ENCODE data around the gene SUSD3.

Gene SUSD3

GRCh38 chr9:93077811-93078210 is 19.3 kb downstream of the SUSD3 start:
- no peak for DNase-seq

- no peak for DNase-seq
These were observed 20.9 kb downstream of the SUSD3 start for GRCh38 chr9:93079371-93079770.

DNA sequence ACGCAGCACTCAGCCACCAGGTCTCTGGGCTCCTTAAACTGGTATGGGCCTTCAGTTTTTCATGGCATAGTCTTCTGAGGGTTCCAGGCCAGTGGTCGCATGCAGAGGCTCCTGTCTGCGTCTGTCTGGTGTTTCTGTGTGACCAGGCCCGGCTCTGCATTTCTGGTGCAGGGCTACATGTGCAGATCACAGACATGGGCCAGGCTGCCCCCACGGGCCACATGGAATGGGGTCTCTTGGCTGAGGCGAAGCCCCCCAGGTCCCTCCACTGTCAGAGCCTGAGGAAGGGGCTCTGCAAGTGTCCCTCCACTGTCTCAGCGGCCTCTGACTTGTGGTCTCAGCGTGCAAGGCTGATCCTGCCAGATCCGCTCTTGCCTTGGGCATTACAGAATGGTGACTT is 21.9 kb downstream of the SUSD3 start:
- no peak for DNase-seq

DNA sequence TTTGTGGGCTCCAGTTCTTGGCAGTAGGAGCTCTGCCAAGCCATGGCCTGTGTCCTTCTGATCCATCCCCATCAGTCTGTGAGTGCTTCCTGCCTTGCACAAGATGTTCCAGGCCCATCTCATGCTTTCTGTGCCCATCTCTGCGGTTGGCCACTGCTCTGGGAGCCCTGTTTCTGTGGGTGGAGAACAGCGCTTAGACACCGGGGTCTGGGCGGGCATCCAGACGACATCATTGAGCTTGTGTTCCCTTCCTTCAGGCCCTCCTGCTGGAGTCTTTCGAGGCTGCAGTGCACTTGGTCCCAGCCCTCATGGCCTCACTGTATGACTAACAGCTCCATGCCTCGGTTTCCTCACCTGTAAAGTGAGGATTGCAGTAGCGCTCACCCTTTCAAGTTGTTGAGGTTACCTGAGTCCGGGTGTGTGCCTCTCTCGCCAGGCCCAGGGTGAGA is 22.6 kb downstream of the SUSD3 start:
- no peak for DNase-seq

DNA sequence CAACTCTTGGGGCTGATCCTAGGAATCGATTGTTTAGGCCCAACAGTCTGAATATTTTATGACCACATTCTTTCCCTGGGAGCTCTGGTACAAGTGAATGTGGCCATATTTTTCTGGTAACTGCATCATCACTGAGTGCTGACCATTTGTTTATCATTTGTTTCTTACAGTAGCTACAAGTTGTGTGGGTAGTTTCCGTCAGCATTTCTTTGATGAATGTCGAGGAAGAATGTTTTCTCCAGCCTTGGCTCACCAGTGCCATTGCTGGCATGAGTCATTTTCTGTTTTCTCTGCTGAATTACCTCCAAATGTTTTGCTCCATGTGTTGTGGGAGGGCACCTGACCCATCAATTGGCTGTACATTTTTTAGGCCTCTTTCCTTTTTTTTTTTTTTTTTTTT is 23.4 kb downstream of the SUSD3 start:
- DNase-seq, result no peak

DNA sequence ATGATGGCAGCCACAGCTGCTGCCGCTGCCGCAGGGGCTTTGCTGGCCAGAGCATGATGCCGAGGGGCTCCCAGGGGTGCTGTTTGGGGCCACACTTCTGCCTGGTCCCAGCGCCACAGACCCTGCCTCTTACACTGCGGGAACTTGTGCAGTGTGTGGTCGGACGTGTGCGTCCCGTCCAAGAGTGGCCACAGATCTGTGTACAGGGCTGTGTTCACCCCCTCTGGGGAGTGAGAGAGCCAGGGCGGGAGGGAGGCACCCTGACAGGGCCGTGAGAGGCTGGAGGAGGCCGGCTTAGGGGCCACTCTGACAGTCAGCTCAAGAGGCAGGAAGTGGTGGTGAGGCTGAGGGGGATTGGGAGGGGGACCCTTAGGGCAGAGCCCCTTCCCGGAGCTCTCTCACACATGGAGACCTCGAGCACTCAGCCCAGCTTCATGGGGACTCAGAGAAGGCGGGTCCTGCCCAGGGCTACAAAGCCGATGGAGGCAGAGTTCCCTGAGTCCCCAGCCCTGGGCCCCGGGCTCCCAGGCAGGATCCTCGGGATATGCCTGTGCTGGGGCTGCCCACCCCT is 24.4 kb downstream of the SUSD3 start:
- DNase-seq, result no peak

DNA sequence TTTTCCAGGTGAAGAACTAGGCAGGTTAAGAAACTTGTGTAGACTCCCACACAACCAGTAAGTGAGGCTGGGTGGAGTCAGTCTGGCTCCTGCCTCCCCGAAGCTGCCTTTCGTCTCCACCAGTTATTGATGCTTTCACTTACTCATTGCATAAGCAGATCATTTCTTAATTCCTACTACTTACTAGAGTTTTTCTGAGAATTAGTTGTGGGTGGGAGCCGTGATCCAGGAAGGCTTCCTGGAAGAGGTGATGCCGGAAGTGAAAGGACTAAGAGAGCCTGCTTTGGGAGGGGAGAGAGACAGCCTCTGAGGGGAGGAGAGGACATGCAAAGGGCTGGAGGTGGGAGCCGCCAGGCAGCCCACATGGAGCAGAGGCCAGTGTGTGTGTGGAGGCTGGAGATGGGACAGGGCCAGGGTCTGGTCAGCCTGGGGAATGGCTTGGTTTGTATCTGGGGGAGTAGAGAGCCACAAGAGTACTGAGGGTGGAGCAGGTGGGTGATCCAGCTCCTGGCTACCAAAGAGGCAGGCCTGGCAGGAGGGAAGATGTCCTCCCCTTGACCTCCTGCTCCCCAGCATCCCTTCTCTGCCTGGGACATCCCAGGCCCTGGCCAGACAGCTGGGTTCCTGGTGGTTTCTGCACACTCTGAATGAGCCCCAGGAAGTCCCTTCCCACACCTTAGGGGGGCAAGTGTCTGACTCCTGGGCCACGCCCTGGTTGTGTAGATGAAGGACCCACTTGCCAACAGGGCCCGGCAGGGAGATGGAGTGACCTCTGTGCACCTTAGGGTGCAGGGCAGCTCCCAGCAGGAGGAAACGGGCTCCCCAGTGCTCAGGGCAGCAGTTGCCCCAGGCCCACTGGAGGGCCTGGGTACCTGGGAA is 25.3 kb downstream of the SUSD3 start:
- DNase-seq, result peak; percentile 57

DNA sequence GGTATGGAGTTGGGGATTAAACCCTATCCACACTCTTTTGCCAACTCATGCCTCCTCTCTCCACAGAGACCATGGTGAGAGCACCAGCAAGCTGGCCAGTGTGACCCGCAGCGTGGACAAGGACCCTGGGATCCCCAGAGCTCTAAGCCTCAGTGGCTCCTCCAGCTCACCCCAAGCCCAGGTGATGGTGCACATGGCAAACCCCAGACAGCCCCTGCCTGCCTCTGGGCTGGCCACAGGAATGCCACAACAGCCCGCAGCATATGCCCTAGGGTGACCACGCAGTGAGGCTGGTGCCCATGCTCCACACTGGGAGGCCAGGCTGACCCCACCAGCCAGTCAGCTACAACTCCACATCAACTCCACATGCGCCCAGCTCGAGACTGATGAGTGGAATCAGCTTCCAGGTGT is 26.0 kb downstream of the SUSD3 start:
- DNase-seq, result no peak

- DNase-seq, result no peak
These were observed 27.2 kb downstream of the SUSD3 start for GRCh38 chr9:93085676-93086075.

- DNase-seq, result no peak
These were observed 28.1 kb downstream of the SUSD3 start for GRCh38 chr9:93086447-93087224.

DNA sequence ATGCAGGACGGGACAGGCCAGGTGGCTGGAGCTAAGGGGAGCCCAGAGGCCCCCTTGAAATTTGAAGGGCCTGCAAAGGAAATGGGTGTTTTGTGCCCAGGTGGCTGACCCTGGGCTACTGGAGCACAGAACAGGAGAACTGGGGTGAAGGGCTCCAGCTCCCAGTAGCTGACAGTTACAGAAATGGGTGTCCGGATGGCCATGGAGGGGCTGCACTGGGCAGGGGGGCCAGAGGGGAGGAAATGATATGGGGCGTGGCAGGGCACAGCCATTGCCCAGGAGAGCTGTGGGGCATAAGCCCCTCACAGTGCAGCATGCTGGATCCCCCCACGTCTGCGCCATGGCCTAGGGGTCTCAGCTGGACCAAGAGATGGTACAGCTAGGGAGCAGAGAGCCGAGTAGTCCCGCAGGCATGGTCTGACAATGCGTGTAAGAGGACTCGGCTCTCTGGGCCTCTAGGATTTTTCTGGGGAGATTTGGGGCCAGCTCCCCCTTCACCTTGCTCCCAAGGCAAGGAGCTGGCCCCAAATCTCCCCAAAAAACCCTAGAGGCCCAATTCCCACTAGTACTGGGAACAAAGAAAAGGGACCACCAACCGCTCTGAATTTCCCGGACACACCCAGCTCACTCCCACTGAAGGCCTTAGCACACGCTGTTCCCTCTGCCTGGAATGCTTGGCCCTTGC is 29.6 kb downstream of the SUSD3 start:
- no peak for DNase-seq

- no peak for DNase-seq
These were observed 30.1 kb downstream of the SUSD3 start for GRCh38 chr9:93088656-93089015.

- DNase-seq, result no peak
These were observed 30.5 kb downstream of the SUSD3 start for GRCh38 chr9:93089024-93089423.

- DNase-seq, result no peak
These were observed 31.0 kb downstream of the SUSD3 start for GRCh38 chr9:93089481-93089991.

DNA sequence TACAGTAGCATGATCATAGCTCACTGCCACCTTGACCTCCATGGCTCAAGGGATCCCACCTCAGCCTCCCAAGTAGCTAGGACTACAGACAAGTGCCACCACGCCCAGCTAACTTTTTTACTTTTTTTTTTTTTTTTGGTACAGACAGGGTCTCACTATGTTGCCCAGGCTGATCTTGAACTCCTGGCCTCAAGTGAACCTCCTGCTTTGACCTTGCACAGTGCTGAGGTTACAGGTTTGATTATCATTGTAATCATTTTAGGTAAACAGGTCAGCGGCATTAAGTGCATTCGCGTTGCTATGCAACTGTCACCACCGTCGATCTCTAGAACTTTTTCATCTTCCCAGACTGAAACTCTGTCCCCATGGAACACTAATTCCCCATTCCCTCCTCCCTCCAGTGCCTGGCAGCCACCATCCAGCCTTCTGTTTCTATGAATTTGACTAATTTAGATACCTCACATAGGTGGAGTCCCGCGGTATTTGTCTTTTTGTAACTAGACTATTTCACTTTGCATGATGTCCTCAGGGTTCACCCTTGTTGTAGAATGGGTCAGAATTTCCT is 31.7 kb downstream of the SUSD3 start:
- no peak for DNase-seq

DNA sequence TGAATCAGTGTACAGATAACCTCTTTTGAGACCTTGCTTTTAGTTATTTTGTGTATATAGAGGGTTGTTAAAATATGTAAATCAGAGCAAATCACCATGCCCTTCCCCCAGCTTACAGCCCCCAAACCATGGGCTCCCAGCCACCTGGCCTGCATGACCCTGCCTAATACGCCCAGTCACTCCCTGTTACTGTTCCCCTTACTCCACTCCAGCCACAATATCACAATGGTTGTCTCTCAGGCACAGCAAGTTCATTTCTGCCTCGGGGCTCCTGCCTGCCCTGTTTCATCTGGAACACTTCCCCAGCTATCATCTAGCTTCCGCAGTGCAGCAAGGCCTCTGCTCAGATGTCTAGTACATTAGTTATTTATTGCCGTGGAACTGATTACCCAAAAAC is 32.6 kb downstream of the SUSD3 start:
- DNase-seq, result no peak

GRCh38 chr9:93091453-93092081 is 33.1 kb downstream of the SUSD3 start:
- DNase-seq, result peak; percentile 86

GRCh38 chr9:93092251-93092991 is 33.9 kb downstream of the SUSD3 start:
- no peak for DNase-seq

DNA sequence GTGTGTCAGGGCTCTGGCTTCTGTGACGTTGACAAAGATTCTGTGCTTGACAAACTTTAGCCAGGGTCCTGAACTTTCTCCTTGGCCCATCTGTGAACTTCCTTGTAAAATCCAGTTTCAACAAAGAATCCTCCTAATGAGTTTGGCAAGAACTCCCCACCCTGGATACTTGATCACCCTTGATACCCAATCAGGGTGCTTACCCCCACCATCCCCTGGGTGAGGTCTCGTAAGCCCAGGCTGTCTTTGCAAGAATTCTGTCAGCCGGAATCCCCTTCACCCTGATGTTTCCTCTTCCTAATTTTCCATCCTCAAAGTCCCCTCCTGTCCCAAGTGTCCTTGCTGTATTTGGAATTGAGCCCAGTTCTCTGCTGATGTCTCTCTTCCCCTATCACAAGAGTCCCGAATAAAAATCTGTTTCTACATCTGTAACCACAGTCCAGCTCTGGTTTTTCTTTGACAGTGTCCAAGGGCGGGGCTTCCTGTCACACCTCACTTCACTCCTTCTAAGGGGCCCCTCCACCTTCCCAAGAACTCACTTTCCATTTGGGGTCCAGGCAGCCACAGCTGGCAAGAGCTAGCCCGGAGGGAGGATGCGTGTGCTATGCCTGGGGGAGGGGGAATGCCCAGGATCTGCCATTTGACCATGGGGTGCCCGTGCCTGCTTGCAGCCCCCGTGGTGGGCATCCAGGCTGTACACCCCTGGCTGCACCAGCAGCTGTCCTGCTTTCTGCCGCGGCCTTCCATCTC is 34.8 kb downstream of the SUSD3 start:
- peak; percentile 49 for DNase-seq

DNA sequence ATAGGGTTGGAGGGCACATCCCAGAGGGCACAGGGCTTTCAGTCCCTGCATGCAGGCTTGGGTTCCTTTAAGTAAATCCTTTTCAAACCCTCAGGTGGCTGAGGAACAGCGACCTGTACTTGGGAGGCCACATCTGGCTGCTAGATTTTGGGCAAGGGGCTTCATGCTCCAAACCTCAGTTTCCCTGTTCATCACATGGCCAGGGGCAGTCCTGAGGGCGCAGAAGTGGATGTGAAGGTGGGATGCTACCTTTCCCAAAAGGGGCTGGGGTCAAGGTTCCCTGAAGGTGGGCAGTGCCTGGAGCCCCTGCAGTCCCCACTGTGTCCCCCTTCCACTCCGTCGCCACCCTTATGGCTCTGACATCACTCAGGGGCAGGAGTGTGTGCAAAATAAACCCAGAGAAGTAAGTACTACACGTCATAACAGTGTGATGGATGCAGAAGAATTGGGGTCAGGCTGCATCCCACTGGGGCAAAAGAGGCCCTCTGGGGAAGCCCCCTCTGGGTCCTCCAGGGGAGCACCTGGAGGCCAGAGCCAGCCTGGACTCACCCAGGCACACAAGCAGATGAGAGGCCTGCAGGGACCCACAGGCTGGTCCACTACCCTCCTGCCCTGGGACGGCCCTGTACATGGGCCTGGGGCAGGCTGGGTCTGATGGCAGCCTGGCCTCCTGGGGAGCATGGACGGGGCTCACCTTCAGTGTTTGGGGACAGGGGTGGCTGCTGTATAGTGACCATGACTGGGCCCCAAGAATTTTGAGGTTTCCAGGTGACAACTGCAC is 35.6 kb downstream of the SUSD3 start:
- no peak for DNase-seq

All from MV-4-11 (cell line).